Parathyroid adenoma (tissue), 2 donors: ENCODE results near the gene C7.

Experiments
- H2AFZ ChIP-seq: fragments of 300-600 bp; sonication (generic); one replicate; pipeline ENCODE4 v1.7.0; 2017; ENCODE audit warnings: antibody characterized with exemption, mild to moderate bottlenecking
- H3K27ac ChIP-seq: fragments of 300-600 bp; sonication (generic); one replicate; pipeline ENCODE4 v1.7.0; 2017
- H3K27me3 ChIP-seq: fragments of 300-600 bp; sonication (generic); one replicate; pipeline ENCODE4 v1.7.0; 2017; ENCODE audit warnings: low read length; ENCODE audit not compliant: control insufficient read depth, insufficient read depth
- H3K36me3 ChIP-seq: fragments of 300-600 bp; sonication (generic); one replicate; pipeline ENCODE4 v1.7.0; 2017; ENCODE audit warnings: low read length; ENCODE audit not compliant: control insufficient read depth, insufficient read depth
- H3K4me1 ChIP-seq: fragments of 300-600 bp; sonication (generic); one replicate; pipeline ENCODE4 v1.7.0; 2017; ENCODE audit warnings: control low read depth
- H3K4me2 ChIP-seq: fragments of 300-600 bp; sonication (generic); one replicate; pipeline ENCODE4 v1.7.0; 2017; ENCODE audit warnings: low read length
- H3K4me3 ChIP-seq: fragments of 300-600 bp; sonication (generic); one replicate; pipeline ENCODE4 v1.7.0; 2017; ENCODE audit warnings: low read depth, low read length
- H3K79me2 ChIP-seq: fragments of 300-600 bp; sonication (generic); one replicate; pipeline ENCODE4 v1.7.0; 2017; ENCODE audit warnings: control low read depth
- H3K9ac ChIP-seq: fragments of 300-600 bp; sonication (generic); one replicate; pipeline ENCODE4 v1.7.0; 2017; ENCODE audit warnings: mild to moderate bottlenecking
- H3K9me3 ChIP-seq: fragments of 300-600 bp; sonication (generic); one replicate; pipeline ENCODE4 v1.7.0; 2017; ENCODE audit warnings: low read length; ENCODE audit not compliant: control insufficient read depth
- TF ChIP-seq, protein P1 (sequence below): fragments of 300-600 bp; sonication (generic); IDR thresholded peaks from one replicate; pipeline ENCODE4 v1.7.0; 2017; ENCODE audit warnings: antibody characterized with exemption, mild to moderate bottlenecking
- donor health status: primary hyperparathyroidism.

The C7 gene

DNA sequence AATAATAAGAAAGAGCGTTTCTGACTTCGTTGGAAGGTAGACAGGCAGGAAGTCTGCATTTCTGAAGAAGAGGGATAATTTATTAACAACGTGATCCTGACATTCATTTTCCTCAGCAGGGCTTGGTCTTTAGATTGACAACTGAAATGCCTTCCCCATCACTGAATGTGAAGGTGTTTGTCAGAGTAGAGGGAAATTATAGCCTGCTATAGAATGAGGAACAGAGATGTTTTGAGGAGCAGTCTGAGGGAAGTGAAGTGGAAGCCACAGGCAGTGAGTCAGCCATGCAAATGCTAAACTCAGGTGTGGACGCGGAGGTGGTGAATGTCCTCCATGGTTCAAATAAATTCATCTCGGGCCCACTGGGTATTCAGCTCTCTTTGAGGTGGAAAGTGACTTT, 30.5 kb downstream of the C7 start:
- no peaks in the 10 kb centered on the region for H3K4me1 ChIP-seq
- H3K9ac ChIP-seq = no peak overlapping the region
- no peaks in the 10 kb centered on the region for H3K36me3 ChIP-seq
- H3K4me2 ChIP-seq = no peak overlapping the region
- no peaks in the 10 kb centered on the region for H3K79me2 ChIP-seq
- TF ChIP-seq, protein P1, sequence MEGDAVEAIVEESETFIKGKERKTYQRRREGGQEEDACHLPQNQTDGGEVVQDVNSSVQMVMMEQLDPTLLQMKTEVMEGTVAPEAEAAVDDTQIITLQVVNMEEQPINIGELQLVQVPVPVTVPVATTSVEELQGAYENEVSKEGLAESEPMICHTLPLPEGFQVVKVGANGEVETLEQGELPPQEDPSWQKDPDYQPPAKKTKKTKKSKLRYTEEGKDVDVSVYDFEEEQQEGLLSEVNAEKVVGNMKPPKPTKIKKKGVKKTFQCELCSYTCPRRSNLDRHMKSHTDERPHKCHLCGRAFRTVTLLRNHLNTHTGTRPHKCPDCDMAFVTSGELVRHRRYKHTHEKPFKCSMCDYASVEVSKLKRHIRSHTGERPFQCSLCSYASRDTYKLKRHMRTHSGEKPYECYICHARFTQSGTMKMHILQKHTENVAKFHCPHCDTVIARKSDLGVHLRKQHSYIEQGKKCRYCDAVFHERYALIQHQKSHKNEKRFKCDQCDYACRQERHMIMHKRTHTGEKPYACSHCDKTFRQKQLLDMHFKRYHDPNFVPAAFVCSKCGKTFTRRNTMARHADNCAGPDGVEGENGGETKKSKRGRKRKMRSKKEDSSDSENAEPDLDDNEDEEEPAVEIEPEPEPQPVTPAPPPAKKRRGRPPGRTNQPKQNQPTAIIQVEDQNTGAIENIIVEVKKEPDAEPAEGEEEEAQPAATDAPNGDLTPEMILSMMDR = no peak
- no peak overlapping the region for H3K27ac ChIP-seq
- no peak overlapping the region for H2AFZ ChIP-seq
- H3K9me3 ChIP-seq = no peaks in the 10 kb centered on the region
- H3K27me3 ChIP-seq = no peaks in the 10 kb centered on the region
- H3K4me3 ChIP-seq = no peak overlapping the region

- Histone ChIP-seq H3K9ac (no peak overlapping the region), H3K79me2 (no peaks in the 10 kb centered on the region), H3K9me3 (no peaks in the 10 kb centered on the region), H3K27ac (no peak overlapping the region), H3K4me2 (no peak overlapping the region), H3K27me3 (no peaks in the 10 kb centered on the region), H3K4me1 (no peaks in the 10 kb centered on the region), H2AFZ (no peak overlapping the region), H3K4me3 (no peak overlapping the region), H3K36me3 (no peaks in the 10 kb centered on the region)
- TF ChIP-seq, protein P1 = no peak
Observed at GRCh38 chr5:40945111-40945510, 35.8 kb downstream of the C7 start.

DNA sequence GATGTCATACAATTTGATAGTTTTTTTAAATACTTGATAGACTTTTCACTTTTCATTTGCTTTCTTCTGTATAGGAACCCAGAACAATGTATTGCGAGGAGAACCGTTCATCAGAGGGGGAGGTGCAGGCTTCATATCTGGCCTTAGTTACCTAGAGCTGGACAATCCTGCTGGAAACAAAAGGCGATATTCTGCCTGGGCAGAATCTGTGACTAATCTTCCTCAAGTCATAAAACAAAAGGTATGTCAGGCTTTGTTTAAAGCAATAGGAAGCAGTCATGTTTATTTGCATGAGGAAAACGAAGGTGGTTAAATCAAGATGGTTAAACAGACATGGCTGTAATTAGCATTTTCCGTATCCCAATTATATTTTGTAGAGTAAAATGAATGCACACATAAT, 46.0 kb downstream of the C7 start:
- no peaks in the 10 kb centered on the region for H3K27me3 ChIP-seq
- no peak overlapping the region for H3K4me3 ChIP-seq
- no peak overlapping the region for H3K27ac ChIP-seq
- no peak overlapping the region for H3K9ac ChIP-seq
- no peaks in the 10 kb centered on the region for H3K4me1 ChIP-seq
- H3K36me3 ChIP-seq = no peaks in the 10 kb centered on the region
- H2AFZ ChIP-seq = no peak overlapping the region
- H3K79me2 ChIP-seq = no peaks in the 10 kb centered on the region
- H3K9me3 ChIP-seq = no peaks in the 10 kb centered on the region
- TF ChIP-seq, protein P1 = no peak
- H3K4me2 ChIP-seq = no peak overlapping the region

DNA sequence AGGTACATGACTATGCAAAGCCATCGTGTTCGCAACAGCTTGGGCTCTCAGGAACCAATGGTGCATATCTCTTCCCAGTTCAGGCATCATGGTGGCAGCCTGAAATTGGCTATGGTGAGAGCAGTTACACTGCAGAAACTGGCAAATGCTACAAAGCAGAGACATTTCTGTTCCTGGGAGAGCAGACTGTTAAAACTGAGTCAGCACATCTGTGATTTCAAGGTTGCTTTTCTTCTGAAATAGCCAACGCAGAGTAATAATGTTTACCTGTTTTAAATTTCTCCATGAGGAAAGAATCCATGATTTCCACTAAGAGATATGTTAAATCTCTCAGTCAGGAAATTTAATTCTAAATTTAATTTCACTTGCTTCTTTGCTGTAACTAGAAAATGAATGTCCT, 47.8 kb downstream of the C7 start:
- Histone ChIP-seq H3K9me3 (no peaks in the 10 kb centered on the region), H2AFZ (peak overlapping the region; percentile 16), H3K27me3 (no peaks in the 10 kb centered on the region), H3K36me3 (no peaks in the 10 kb centered on the region), H3K4me1 (no peaks in the 10 kb centered on the region), H3K4me2 (no peak overlapping the region), H3K9ac (no peak overlapping the region), H3K79me2 (no peaks in the 10 kb centered on the region), H3K27ac (no peak overlapping the region), H3K4me3 (no peak overlapping the region)
- TF ChIP-seq, protein P1 = no peak

DNA sequence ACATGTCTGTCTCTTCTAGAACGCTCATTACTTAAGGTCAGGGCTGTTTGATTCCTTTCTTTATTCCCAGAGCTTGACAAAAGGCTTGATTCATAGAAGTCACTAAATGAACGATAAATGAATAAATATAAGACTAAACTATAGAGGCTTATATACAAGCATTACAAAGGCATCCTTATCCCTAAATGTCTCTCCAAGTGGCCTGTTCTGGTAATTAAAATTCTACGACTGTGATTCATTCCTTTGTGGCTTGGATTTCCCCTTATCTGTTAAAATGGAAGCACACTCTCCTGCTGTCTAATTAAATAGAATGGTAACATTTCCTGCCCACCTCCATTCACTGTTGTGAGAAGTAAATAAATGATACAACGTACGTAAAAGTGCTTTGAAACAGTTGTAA, 49.5 kb downstream of the C7 start:
- H3K79me2 ChIP-seq = no peaks in the 10 kb centered on the region

More for the DNA sequence above, 49.5 kb downstream of the C7 start:
- no peak overlapping the region for H2AFZ ChIP-seq
- H3K27me3 ChIP-seq = no peaks in the 10 kb centered on the region
- no peak overlapping the region for H3K4me3 ChIP-seq
- no peaks in the 10 kb centered on the region for H3K36me3 ChIP-seq
- H3K9me3 ChIP-seq = no peaks in the 10 kb centered on the region
- H3K4me2 ChIP-seq = no peak overlapping the region
- TF ChIP-seq, protein P1 = no peak
- H3K4me1 ChIP-seq = no peaks in the 10 kb centered on the region
- H3K27ac ChIP-seq = no peak overlapping the region
- no peak overlapping the region for H3K9ac ChIP-seq
